Endothelial cell of umbilical vein (primary cell): ENCODE measurements around the gene ABI3BP. TPM values are rescaled to one million over a fixed set of nuclear protein-coding genes. Genes with fewer than 3 reads are reported as not detected.

Experiments
- BruUV-seq: library from RNA; stranded (reverse); fragments of 400-500 nt; replicated peaks from 2 replicates; lab custom pipeline; 2021; lab: Mats Ljungman, UMichigan
- CTCF ChIA-PET: fragments of 300-600, 350-600 bp; sonication (Branson Sonifier 250); formaldehyde crosslinking; loops from one replicate; lab custom pipeline; 2021; ENCODE audit warnings: antibody characterized with exemption, inconsistent platforms; lab: Charles Lee
- POLR2A ChIA-PET: fragments of 300-600, 350-600 bp; sonication (Branson Sonifier 250); formaldehyde crosslinking; loops from one replicate; lab custom pipeline; 2021; ENCODE audit warnings: antibody characterized with exemption, inconsistent platforms; lab: Charles Lee
- DNase-seq: peaks from one replicate; pipeline ENCODE4 v3.0.0-alpha.2; 2011; ENCODE audit warnings: low read depth, low spot score
- FAIRE-seq: peaks from 2 replicates; lab custom pipeline; 2011; peaks lifted over from hg19 to GRCh38; lab: Jason Lieb, UNC
- H2AFZ ChIP-seq: 2 replicates; pipeline ENCODE4 v1.6.0; 2012; ENCODE audit warnings: low read depth, low read length, control low read depth, inconsistent platforms
- H3K27ac ChIP-seq: 2 replicates; pipeline ENCODE4 v1.5.1; 2011; ENCODE audit warnings: low read depth, mild to moderate bottlenecking, control low read depth, low read length, moderate library complexity; ENCODE audit not compliant: insufficient read depth
- H3K27me3 ChIP-seq, 2 experiments: 2 replicates each; pipeline versions ENCODE4 v1.6.0 to v1.6.1; 2011; ENCODE audit warnings: low read length in 2 of 2, mixed read lengths in 1 of 2; ENCODE audit not compliant: control insufficient read depth in 2 of 2, insufficient read depth in 2 of 2
- H3K36me3 ChIP-seq, 2 experiments: 2 replicates in 1 of 2; 3 replicates in 1 of 2; pipeline ENCODE4 v1.5.1; 2011; ENCODE audit warnings: low read length in 2 of 2, mild to moderate bottlenecking in 1 of 2, moderate library complexity in 1 of 2; ENCODE audit not compliant: control insufficient read depth in 2 of 2, insufficient read depth in 2 of 2; ENCODE audit errors: extremely low read depth in 1 of 2
- H3K4me1 ChIP-seq: 3 replicates; pipeline ENCODE4 v1.5.1; 2011; ENCODE audit warnings: mild to moderate bottlenecking, low read length; ENCODE audit not compliant: control insufficient read depth, insufficient read depth; ENCODE audit errors: extremely low read depth
- H3K4me2 ChIP-seq: 2 replicates; pipeline ENCODE4 v1.6.1; 2011; ENCODE audit warnings: low read length, control low read depth, mixed read lengths; ENCODE audit not compliant: insufficient read depth
- H3K4me3 ChIP-seq, 3 experiments: fragments of 200-600 bp in 1 of 3; sonication (generic), shearing (Covaris generic) in 1 of 3; replicated peaks in 1 of 3; 2 replicates each; pipeline ENCODE4 v1.5.1; 2011 to 2016; ENCODE audit warnings: control low read depth in 3 of 3, low read length in 3 of 3, mild to moderate bottlenecking in 2 of 3, inconsistent platforms in 1 of 3, low read depth in 1 of 3, moderate library complexity in 1 of 3; ENCODE audit not compliant: insufficient read depth in 1 of 3
- H3K79me2 ChIP-seq: 2 replicates; pipeline ENCODE4 v1.6.0; 2012; ENCODE audit warnings: low read length, inconsistent platforms; ENCODE audit not compliant: control insufficient read depth, insufficient read depth
- H3K9ac ChIP-seq: replicated peaks from 2 replicates; pipeline ENCODE3; 2011; ENCODE audit warnings: low read length, control low read depth; ENCODE audit not compliant: insufficient read depth; ENCODE audit errors: extremely low read depth
- H3K9me1 ChIP-seq: replicated peaks from 3 replicates; pipeline ENCODE4 v1.6.0; 2011; ENCODE audit warnings: mild to moderate bottlenecking, low read length; ENCODE audit not compliant: control insufficient read depth, insufficient read depth; ENCODE audit errors: extremely low read depth
- H3K9me3 ChIP-seq: replicated peaks from 2 replicates; pipeline ENCODE4 v1.5.1; 2012; ENCODE audit warnings: low read length, inconsistent platforms; ENCODE audit not compliant: control insufficient read depth, insufficient read depth
- H4K20me1 ChIP-seq: replicated peaks from 2 replicates; pipeline ENCODE3; 2011; ENCODE audit warnings: mild to moderate bottlenecking, low read length; ENCODE audit not compliant: control insufficient read depth, insufficient read depth; ENCODE audit errors: extremely low read depth
- CTCF ChIP-seq, 2 donors: IDR thresholded peaks; 1 replicate in 1 of 2; 2 replicates in 1 of 2; pipeline ENCODE4 v1.5.1; 2011; ENCODE audit warnings: low read length in 2 of 2, mild to moderate bottlenecking in 2 of 2, moderate library complexity in 2 of 2, control low read depth in 1 of 2, inconsistent platforms in 1 of 2, low read depth in 1 of 2; ENCODE audit not compliant: insufficient read depth in 1 of 2; ENCODE audit errors: extremely low read depth in 1 of 2
- EZH2 ChIP-seq: IDR thresholded peaks from 2 replicates; pipeline ENCODE4 v1.6.1; 2012; ENCODE audit warnings: borderline replicate concordance, low read depth, mild to moderate bottlenecking, moderate library complexity, low read length, inconsistent platforms; ENCODE audit not compliant: severe bottlenecking
- FOS ChIP-seq: IDR thresholded peaks from 2 replicates; pipeline ENCODE4 v1.6.1; 2011; ENCODE audit warnings: mild to moderate bottlenecking, low read length, moderate library complexity, borderline replicate concordance; ENCODE audit not compliant: insufficient read depth
- GATA2 ChIP-seq: IDR thresholded peaks from 2 replicates; pipeline ENCODE4 v1.7.0; 2011; ENCODE audit warnings: low read depth, mild to moderate bottlenecking, moderate library complexity, mixed read lengths, low read length; ENCODE audit not compliant: insufficient read length, insufficient read depth
- JUN ChIP-seq: IDR thresholded peaks from 2 replicates; pipeline ENCODE4 v1.6.1; 2011; ENCODE audit warnings: borderline replicate concordance, low read depth; ENCODE audit not compliant: insufficient read length, insufficient read depth
- MAX ChIP-seq: IDR thresholded peaks from 2 replicates; pipeline ENCODE4 v1.6.1; 2011; ENCODE audit not compliant: insufficient read depth, insufficient read length
- MYC ChIP-seq: IDR thresholded peaks from one replicate; pipeline ENCODE4 v1.6.1; 2011; ENCODE audit warnings: mild to moderate bottlenecking, low read depth, low read length
- POLR2A ChIP-seq: IDR thresholded peaks from 2 replicates; pipeline ENCODE4 v1.6.1; 2012; ENCODE audit warnings: low read depth, mild to moderate bottlenecking, control low read depth, low read length
- POLR2AphosphoS5 ChIP-seq: IDR thresholded peaks from 2 replicates; pipeline ENCODE4 v1.6.1; 2012; ENCODE audit warnings: low read depth, mild to moderate bottlenecking, control low read depth, low read length, moderate library complexity; ENCODE audit not compliant: insufficient read depth
- dilution Hi-C: fragments of 300-500 bp; cut with MboI; formaldehyde crosslinking; loops from one replicate; pipeline ENCODE4 v1.15.0; 2019; ENCODE audit warnings: low sequenced_read_pairs; ENCODE audit not compliant: extremely low pct_ligation_motif_present
- intact Hi-C: fragments of 100-400 bp; cut with micrococcal nuclease; formaldehyde crosslinking; loops from one replicate; pipeline ENCODE4 v1.10.0; 2022
- polyA plus RNA-seq, 4 experiments: library from polyadenylated mRNA; depleted of rRNA in 3 of 4; stranded (reverse) in 3 of 4; unstranded in 1 of 4; fragments of >200 nt; gene quantifications; 2 replicates each; pipeline versions ENCODE4 v1.2.1 to v1.2.3, GENCODE V29; 2011 to 2012; ENCODE audit warnings: missing spikeins in 1 of 4
- total RNA-seq: library from RNA; stranded (reverse); gene quantifications from 2 replicates; pipeline ENCODE4 v1.2.3, GENCODE V29; 2021

ABI3BP gene
- total and polyA plus RNA-seq, 2 donors (not counting 3 experiments of a cell fraction or from before 2014, with no cell fraction given): 78.1 to 106 TPM

DNA sequence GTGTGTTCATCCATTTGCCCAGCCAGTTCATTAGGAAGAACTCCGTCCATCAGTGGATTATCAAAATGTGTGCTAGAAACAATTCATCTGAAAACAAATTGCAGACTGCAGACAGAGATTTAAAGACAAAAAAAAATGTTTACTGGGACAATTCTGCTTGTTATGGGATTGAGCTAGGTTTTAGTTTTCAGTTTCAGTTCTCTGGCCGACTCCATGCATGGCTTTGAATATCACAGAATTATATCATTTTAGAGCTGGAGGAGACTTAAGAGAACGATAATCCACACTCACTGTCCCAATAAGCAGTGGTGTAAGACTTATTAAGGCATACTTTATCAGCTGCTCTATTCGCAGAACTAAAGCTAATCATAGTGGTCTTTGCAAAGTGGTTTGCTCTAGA lies 232.8 kb downstream of the ABI3BP start:
- TF ChIP-seq POLR2A: no peak
- no peak for TF ChIP-seq POLR2AphosphoS5
- TF ChIP-seq MAX: no peak
- TF ChIP-seq GATA2: no peak
- TF ChIP-seq EZH2: no peak
- no peak for TF ChIP-seq MYC
- TF ChIP-seq FOS: no peak
- TF ChIP-seq CTCF (IDR thresholded peaks at IDR 0.05; ENCODE audit: extremely low read depth in 1 of 2, insufficient read depth in 1 of 2, low read depth in 1 of 2, low read length in 2 of 2): no peak
- TF ChIP-seq JUN: no peak
- H3K9me3 ChIP-seq: no peaks in the 10 kb centered on the region
- no peak overlapping the region for H3K4me2 ChIP-seq
- BruUV-seq: no TSS peak
- H3K4me3 ChIP-seq: no peak overlapping the region
- H3K36me3 ChIP-seq: no peaks in the 10 kb centered on the region
- no peak for FAIRE-seq
- no peaks in the 10 kb centered on the region for H4K20me1 ChIP-seq
- no peak overlapping the region for H3K9ac ChIP-seq
- no peak overlapping the region for H2AFZ ChIP-seq
- ChIA-PET CTCF (interaction anchor here (1.0 to 4.7 kb wide), 3 partner anchors 9 to 436 kb away, joined by 3 to 17 read pairs (median 3); no protein-coding TSS in a partner anchor), POLR2A (no interaction called here)
- no peaks in the 10 kb centered on the region for H3K4me1 ChIP-seq
- intact Hi-C loops (no loop called here), dilution Hi-C loops (no loop called here)
- H3K9me1 ChIP-seq: no peaks in the 10 kb centered on the region
- H3K27me3 ChIP-seq: no peaks in the 10 kb centered on the region
- no peak for DNase-seq
- no peak overlapping the region for H3K27ac ChIP-seq
- H3K79me2 ChIP-seq: no peaks in the 10 kb centered on the region
